ENCODE results near the gene TMEM151B. TPM values are rescaled to one million over a fixed set of nuclear protein-coding genes. Genes with fewer than 3 reads are reported as not detected.

TMEM151B gene
- total RNA-seq, 1 donor from 2014 or later: 0.09 TPM

DNA sequence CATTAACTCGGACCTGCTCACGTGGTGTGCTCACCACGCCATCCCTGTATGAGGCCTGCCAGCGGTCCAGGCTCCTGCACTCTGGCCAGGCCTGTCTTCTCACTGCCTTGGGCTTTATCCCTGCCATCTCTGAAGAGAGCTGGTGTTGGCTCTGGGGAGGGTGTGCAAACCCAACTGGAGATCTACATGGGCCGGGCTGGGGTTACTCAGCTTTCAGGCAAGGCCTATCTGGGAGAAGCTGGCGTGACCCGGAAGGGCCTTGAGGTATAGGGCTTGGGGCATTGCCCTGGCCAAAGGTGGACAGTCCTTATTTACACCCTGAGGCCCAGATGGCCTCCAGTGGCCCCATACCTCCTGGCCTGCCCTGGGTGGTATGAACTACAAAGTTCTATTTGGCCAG is 41.8 kb upstream of the TMEM151B start:
- no peak for DNase-seq (ENCODE audit: low read depth)
- Histone ChIP-seq H3K9me3 (ENCODE audit: insufficient read depth, low read depth, low read length) (no peaks in the 10 kb centered on the region), H3K79me2 (ENCODE audit: insufficient read depth, low read length) (no peaks in the 10 kb centered on the region), H3K4me2 (ENCODE audit: low read length) (no peak overlapping the region), H3K36me3 (ENCODE audit: insufficient read depth, low read length) (no peaks in the 10 kb centered on the region), H3K27ac (ENCODE audit: low read depth, low read length) (no peak overlapping the region), H3K27me3 (ENCODE audit: insufficient read depth, low read length) (no peaks in the 10 kb centered on the region), H3K4me3 (ENCODE audit: insufficient read depth, low read depth, low read length) (no peak overlapping the region), H2AFZ (ENCODE audit: low read depth, low read length) (no peak overlapping the region), H4K20me1 (ENCODE audit: insufficient read depth, low read length) (peaks cover 16% of the 10 kb centered on the region), H3K4me1 (ENCODE audit: insufficient read depth, low read length) (peaks cover 11% of the 10 kb centered on the region), H3K9ac (ENCODE audit: low read length) (no peak overlapping the region)
- FAIRE-seq: no peak
- TF ChIP-seq, protein P1, sequence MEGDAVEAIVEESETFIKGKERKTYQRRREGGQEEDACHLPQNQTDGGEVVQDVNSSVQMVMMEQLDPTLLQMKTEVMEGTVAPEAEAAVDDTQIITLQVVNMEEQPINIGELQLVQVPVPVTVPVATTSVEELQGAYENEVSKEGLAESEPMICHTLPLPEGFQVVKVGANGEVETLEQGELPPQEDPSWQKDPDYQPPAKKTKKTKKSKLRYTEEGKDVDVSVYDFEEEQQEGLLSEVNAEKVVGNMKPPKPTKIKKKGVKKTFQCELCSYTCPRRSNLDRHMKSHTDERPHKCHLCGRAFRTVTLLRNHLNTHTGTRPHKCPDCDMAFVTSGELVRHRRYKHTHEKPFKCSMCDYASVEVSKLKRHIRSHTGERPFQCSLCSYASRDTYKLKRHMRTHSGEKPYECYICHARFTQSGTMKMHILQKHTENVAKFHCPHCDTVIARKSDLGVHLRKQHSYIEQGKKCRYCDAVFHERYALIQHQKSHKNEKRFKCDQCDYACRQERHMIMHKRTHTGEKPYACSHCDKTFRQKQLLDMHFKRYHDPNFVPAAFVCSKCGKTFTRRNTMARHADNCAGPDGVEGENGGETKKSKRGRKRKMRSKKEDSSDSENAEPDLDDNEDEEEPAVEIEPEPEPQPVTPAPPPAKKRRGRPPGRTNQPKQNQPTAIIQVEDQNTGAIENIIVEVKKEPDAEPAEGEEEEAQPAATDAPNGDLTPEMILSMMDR (IDR thresholded peaks at IDR 0.05; ENCODE audit: insufficient read depth, low read depth, low read length): no peak
- TF ChIP-seq EZH2 (IDR thresholded peaks at IDR 0.05; ENCODE audit: insufficient read depth, low read length): no peak
- peaks cover 10% of the 10 kb centered on the region for H3K4me1 Mint-ChIP-seq (ENCODE audit: low read depth, unreplicated experiment)
- no peak overlapping the region for H3K27ac Mint-ChIP-seq (ENCODE audit: unreplicated experiment)
- H3K27me3 Mint-ChIP-seq (ENCODE audit: low read depth, unreplicated experiment): peaks cover 18% of the 10 kb centered on the region
- H3K4me3 Mint-ChIP-seq (ENCODE audit: unreplicated experiment): no peak overlapping the region
- peaks cover 5% of the 10 kb centered on the region for H3K36me3 Mint-ChIP-seq (ENCODE audit: low read depth, unreplicated experiment)
- H3K9me3 Mint-ChIP-seq (ENCODE audit: unreplicated experiment): no peaks in the 10 kb centered on the region

- no peak overlapping the region for H3K9ac ChIP-seq (ENCODE audit: low read length)
- no peaks in the 10 kb centered on the region for H3K9me3 ChIP-seq (ENCODE audit: insufficient read depth, low read depth, low read length)
- Mint-ChIP-seq H3K27ac (ENCODE audit: unreplicated experiment) (no peak overlapping the region), H3K9me3 (ENCODE audit: unreplicated experiment) (no peaks in the 10 kb centered on the region), H3K4me1 (ENCODE audit: low read depth, unreplicated experiment) (peaks cover 10% of the 10 kb centered on the region), H3K36me3 (ENCODE audit: low read depth, unreplicated experiment) (peaks cover 5% of the 10 kb centered on the region), H3K27me3 (ENCODE audit: low read depth, unreplicated experiment) (peaks cover 18% of the 10 kb centered on the region), H3K4me3 (ENCODE audit: unreplicated experiment) (no peak overlapping the region)
- no peaks in the 10 kb centered on the region for H3K36me3 ChIP-seq (ENCODE audit: insufficient read depth, low read length)
- no peak overlapping the region for H3K4me3 ChIP-seq (ENCODE audit: insufficient read depth, low read depth, low read length)
- H3K27me3 ChIP-seq (ENCODE audit: insufficient read depth, low read length): no peaks in the 10 kb centered on the region
- TF ChIP-seq, protein P1 (IDR thresholded peaks at IDR 0.05; ENCODE audit: insufficient read depth, low read depth, low read length): no peak
- TF ChIP-seq EZH2 (IDR thresholded peaks at IDR 0.05; ENCODE audit: insufficient read depth, low read length): no peak
- no peak overlapping the region for H2AFZ ChIP-seq (ENCODE audit: low read depth, low read length)
- FAIRE-seq: no peak
- H3K4me1 ChIP-seq (ENCODE audit: insufficient read depth, low read length): peaks cover 11% of the 10 kb centered on the region
- H4K20me1 ChIP-seq (ENCODE audit: insufficient read depth, low read length): peaks cover 16% of the 10 kb centered on the region
- H3K27ac ChIP-seq (ENCODE audit: low read depth, low read length): no peak overlapping the region
- no peaks in the 10 kb centered on the region for H3K79me2 ChIP-seq (ENCODE audit: insufficient read depth, low read length)
- no peak for DNase-seq (ENCODE audit: low read depth)
- no peak overlapping the region for H3K4me2 ChIP-seq (ENCODE audit: low read length)
Observed at GRCh38 chr6:44228836-44229235, 41.4 kb upstream of the TMEM151B start.

GRCh38 chr6:44229376-44230033 is 40.7 kb upstream of the TMEM151B start:
- no peak for FAIRE-seq
- Histone ChIP-seq H3K4me2 (ENCODE audit: low read length) (no peak overlapping the region), H3K4me3 (ENCODE audit: insufficient read depth, low read depth, low read length) (no peak overlapping the region)

More at GRCh38 chr6:44229376-44230033, 40.7 kb upstream of the TMEM151B start:
- Histone ChIP-seq H2AFZ (ENCODE audit: low read depth, low read length) (no peak overlapping the region), H4K20me1 (ENCODE audit: insufficient read depth, low read length) (peaks cover 12% of the 10 kb centered on the region), H3K36me3 (ENCODE audit: insufficient read depth, low read length) (no peaks in the 10 kb centered on the region), H3K4me1 (ENCODE audit: insufficient read depth, low read length) (peaks cover 10% of the 10 kb centered on the region), H3K9ac (ENCODE audit: low read length) (no peak overlapping the region), H3K79me2 (ENCODE audit: insufficient read depth, low read length) (no peaks in the 10 kb centered on the region), H3K27me3 (ENCODE audit: insufficient read depth, low read length) (no peaks in the 10 kb centered on the region), H3K9me3 (ENCODE audit: insufficient read depth, low read depth, low read length) (no peaks in the 10 kb centered on the region), H3K27ac (ENCODE audit: low read depth, low read length) (no peak overlapping the region)
- peaks cover 5% of the 10 kb centered on the region for H3K36me3 Mint-ChIP-seq (ENCODE audit: low read depth, unreplicated experiment)
- peaks cover 11% of the 10 kb centered on the region for H3K4me1 Mint-ChIP-seq (ENCODE audit: low read depth, unreplicated experiment)
- peaks cover 18% of the 10 kb centered on the region for H3K27me3 Mint-ChIP-seq (ENCODE audit: low read depth, unreplicated experiment)
- H3K27ac Mint-ChIP-seq (ENCODE audit: unreplicated experiment): no peak overlapping the region
- no peak overlapping the region for H3K4me3 Mint-ChIP-seq (ENCODE audit: unreplicated experiment)
- no peak for DNase-seq (ENCODE audit: low read depth)
- no peaks in the 10 kb centered on the region for H3K9me3 Mint-ChIP-seq (ENCODE audit: unreplicated experiment)
- no peak for TF ChIP-seq EZH2 (IDR thresholded peaks at IDR 0.05; ENCODE audit: insufficient read depth, low read length)
- TF ChIP-seq, protein P1 (IDR thresholded peaks at IDR 0.05; ENCODE audit: insufficient read depth, low read depth, low read length): no peak

Data from astrocyte (in vitro differentiated cells and primary cell).